Left ventricle myocardium superior (tissue), 1 donor: ENCODE measurements around the gene KDSR. TPM values are rescaled to one million over a fixed set of nuclear protein-coding genes. Genes with fewer than 3 reads are reported as not detected.
A peak's percentile ranks its signal among the peaks of the same experiment; 100 is the strongest.

Experiments used
- ATAC-seq: fragments of 200-7000 bp; cut with Tn5 transposase; one replicate; pipeline ENCODE4 v1.9.1; 2020; ENCODE audit warnings: mild to moderate bottlenecking, moderate library complexity
- DNase-seq: peaks from one replicate; pipeline ENCODE4 v3.0.0-alpha.2; 2020
- intact Hi-C: fragments of 100-400 bp; cut with micrococcal nuclease; formaldehyde crosslinking; loops from one replicate; pipeline ENCODE4 v1.11.0; 2022
- total RNA-seq: library from RNA; stranded (reverse); fragmentation: NEBNext Ultra II Directional; extraction: Animal tissue kit (Norgen Biotek cat#: 25700); gene quantifications from one replicate; pipeline ENCODE4 v1.2.1, GENCODE V29; 2021
- donor health status: DM: no; HTN: yes; CAD: no; lungs with severe emphysema.

KDSR gene
- total RNA-seq, 1 donor from 2014 or later = 32.9 TPM

- intact Hi-C loops = no loop called here
- ATAC-seq (no peak), DNase-seq (no peak)
Observed at GRCh38 chr18:63313396-63313917, 53.5 kb downstream of the KDSR start.

- intact Hi-C loops = no loop called here
Observed at GRCh38 chr18:63312737-63313395, 54.1 kb downstream of the KDSR start.

GRCh38 chr18:63312019-63312409, 55.0 kb downstream of the KDSR start:
- ATAC-seq (no peak), DNase-seq (no peak)
- intact Hi-C loops = no loop called here

More at GRCh38 chr18:63312737-63313395, 54.1 kb downstream of the KDSR start:
- no peak for DNase-seq
- no peak for ATAC-seq

GRCh38 chr18:63311118-63312018, 55.6 kb downstream of the KDSR start:
- ATAC-seq = no peak
- intact Hi-C loops = no loop called here

GRCh38 chr18:63309422-63309821, 57.6 kb downstream of the KDSR start:
- no peak for ATAC-seq
- no peak for DNase-seq
- intact Hi-C loops = no loop called here

More at GRCh38 chr18:63311118-63312018, 55.6 kb downstream of the KDSR start:
- DNase-seq = no peak

- DNase-seq (no peak), ATAC-seq (peak; percentile 88)
- intact Hi-C loops = no loop called here
Observed at GRCh38 chr18:63307551-63308200, 59.3 kb downstream of the KDSR start.

GRCh38 chr18:63306819-63307550, 60.0 kb downstream of the KDSR start:
- DNase-seq (no peak), ATAC-seq (peak; percentile 18)
- intact Hi-C loops = no loop called here

- intact Hi-C loops = no loop called here
- no peak for DNase-seq
- ATAC-seq = no peak
Observed at GRCh38 chr18:63306249-63306648, 60.8 kb downstream of the KDSR start.

- intact Hi-C loops = no loop called here
- DNase-seq (no peak), ATAC-seq (no peak)
Observed at GRCh38 chr18:63303547-63303946, 63.5 kb downstream of the KDSR start.

GRCh38 chr18:63302636-63303405, 64.2 kb downstream of the KDSR start:
- ATAC-seq (no peak), DNase-seq (no peak)
- intact Hi-C loops = no loop called here

GRCh38 chr18:63302220-63302619, 64.8 kb downstream of the KDSR start:
- DNase-seq = no peak
- peak; percentile 25 for ATAC-seq
- intact Hi-C loops = no loop called here

GRCh38 chr18:63301434-63301833, 65.6 kb downstream of the KDSR start:
- intact Hi-C loops = no loop called here
- ATAC-seq = peak; percentile 41
- DNase-seq = peak; percentile 35

GRCh38 chr18:63299837-63300745, 66.9 kb downstream of the KDSR start:
- intact Hi-C loops = no loop called here
- ATAC-seq (no peak), DNase-seq (no peak)

GRCh38 chr18:63298400-63299365, 68.3 kb downstream of the KDSR start:
- no peak for ATAC-seq
- intact Hi-C loops = no loop called here
- DNase-seq = no peak

- DNase-seq (no peak), ATAC-seq (no peak)
- intact Hi-C loops = no loop called here
Observed at GRCh38 chr18:63297687-63298399, 69.2 kb downstream of the KDSR start.

- intact Hi-C loops = no loop called here
- ATAC-seq (peak; percentile 69), DNase-seq (no peak)
Observed at GRCh38 chr18:63293935-63294334, 73.1 kb downstream of the KDSR start.
